SK-N-MC (cell line): Measurements from ENCODE around the gene BACH2.

Experiments used
- EZH2 ChIP-seq: fragments of 200-600 bp; sonication (generic); IDR thresholded peaks from one replicate; pipeline ENCODE4 v1.6.1; 2017; ENCODE audit warnings: antibody characterized with exemption
- FOXP2 ChIP-seq: optimal IDR thresholded peaks from 2 replicates; pipeline ENCODE3; 2011; ENCODE audit warnings: mild to moderate bottlenecking, moderate library complexity; ENCODE audit not compliant: insufficient read depth; ENCODE audit errors: extremely low read length, control extremely low read depth
- POLR2AphosphoS5 ChIP-seq: IDR thresholded peaks from 2 replicates; pipeline ENCODE4 v1.6.1; 2012; ENCODE audit warnings: mild to moderate bottlenecking, low read depth, low read length, borderline replicate concordance

DNA sequence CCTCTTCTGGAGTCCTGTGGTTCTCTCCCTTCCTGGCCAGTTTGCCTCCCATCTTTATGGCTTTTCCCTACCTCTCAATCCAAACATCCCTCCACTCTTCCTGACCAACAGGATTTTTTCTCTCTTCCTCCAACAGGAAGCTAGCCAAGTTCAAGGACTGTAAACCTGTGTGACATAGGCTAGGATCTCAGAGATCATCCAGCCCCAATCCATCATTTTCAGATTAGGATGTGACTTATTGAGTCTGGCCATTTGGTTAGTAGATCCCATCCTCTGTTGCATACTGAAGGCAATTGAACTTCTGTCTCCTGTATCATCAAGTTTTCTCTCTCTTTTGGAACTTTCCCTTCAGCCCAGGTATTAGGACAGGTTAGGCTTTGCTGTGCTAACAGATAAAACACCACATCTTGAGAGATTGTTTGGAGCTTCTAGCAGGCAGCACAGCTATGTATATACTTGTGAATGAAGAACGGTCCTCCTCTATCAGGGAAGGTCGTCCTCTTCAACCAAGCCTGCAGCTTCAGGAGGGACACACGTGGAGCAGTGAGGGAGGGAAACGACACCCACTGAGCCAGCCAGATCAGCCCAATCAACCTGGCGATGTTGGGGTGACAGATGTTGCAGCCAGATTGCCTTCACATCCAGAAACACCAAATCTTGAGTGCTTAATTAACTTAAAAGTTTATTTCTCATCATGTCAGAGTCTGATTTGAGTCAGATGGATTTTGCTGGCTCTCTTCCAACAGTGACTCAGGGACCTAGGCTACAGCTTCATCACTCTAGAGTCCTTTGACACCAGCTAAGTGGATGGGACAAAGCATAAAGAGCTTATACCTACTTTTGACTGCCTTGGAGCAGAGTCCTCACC lies 295.5 kb downstream of the BACH2 start:
- TF ChIP-seq EZH2 (no peak), POLR2AphosphoS5 (no peak), FOXP2 (no peak)
